ENCODE measurements around the gene PPA2. TPM values are rescaled to one million over a fixed set of nuclear protein-coding genes. Genes with fewer than 3 reads are reported as not detected.

The PPA2 gene
- total RNA-seq, 2 experiments from 2014 or later: 113 to 123 TPM

- H3K36me3 Mint-ChIP-seq: no peaks in the 10 kb centered on the region
- DNase-seq: no peak
- intact Hi-C loops (cut with micrococcal nuclease): no loop called here
- ChIA-PET CTCF (no interaction called here), POLR2A (no interaction called here)
- no peaks in the 10 kb centered on the region for H3K4me1 Mint-ChIP-seq (ENCODE audit: low read depth)
- H3K27me3 Mint-ChIP-seq: no peaks in the 10 kb centered on the region
- no peaks in the 10 kb centered on the region for H3K9me3 Mint-ChIP-seq
- H3K27ac Mint-ChIP-seq: no peak overlapping the region
- no peak overlapping the region for H3K4me3 Mint-ChIP-seq
These were observed 129.7 kb downstream of the PPA2 start for GRCh38 chr4:105344141-105344540.

GRCh38 chr4:105343146-105343931 is 130.5 kb downstream of the PPA2 start:
- Mint-ChIP-seq H3K27ac (no peak overlapping the region), H3K27me3 (no peaks in the 10 kb centered on the region), H3K4me3 (no peak overlapping the region), H3K9me3 (no peaks in the 10 kb centered on the region), H3K4me1 (ENCODE audit: low read depth) (no peaks in the 10 kb centered on the region), H3K36me3 (no peaks in the 10 kb centered on the region)
- DNase-seq: no peak
- intact Hi-C loops (cut with micrococcal nuclease): no loop called here
- CTCF ChIA-PET: no interaction called here
- POLR2A ChIA-PET: no interaction called here

GRCh38 chr4:105329081-105329480 is 144.8 kb downstream of the PPA2 start:
- intact Hi-C loops (cut with micrococcal nuclease): no loop called here
- Mint-ChIP-seq H3K27me3 (no peaks in the 10 kb centered on the region), H3K36me3 (no peaks in the 10 kb centered on the region), H3K4me3 (no peak overlapping the region), H3K27ac (no peak overlapping the region), H3K9me3 (no peaks in the 10 kb centered on the region), H3K4me1 (ENCODE audit: low read depth) (peaks cover 26% of the 10 kb centered on the region)
- POLR2A ChIA-PET: interaction anchor here (3.2 kb wide), 1 partner anchor 23 kb away, joined by 19 read pairs; no protein-coding TSS in a partner anchor
- CTCF ChIA-PET: no interaction called here
- DNase-seq: no peak

- H3K36me3 Mint-ChIP-seq: no peaks in the 10 kb centered on the region
- DNase-seq: no peak
- H3K4me3 Mint-ChIP-seq: no peak overlapping the region
- ChIA-PET POLR2A (interaction anchor here (3.2 kb wide), 1 partner anchor 22 kb away, joined by 19 read pairs; no protein-coding TSS in a partner anchor), CTCF (no interaction called here)
- no peaks in the 10 kb centered on the region for H3K27me3 Mint-ChIP-seq
- no peak overlapping the region for H3K27ac Mint-ChIP-seq
- intact Hi-C loops (cut with micrococcal nuclease): loop anchor here (1.0 kb wide), 1 partner anchor 22 kb away; no protein-coding TSS in a partner anchor
- peaks cover 26% of the 10 kb centered on the region for H3K4me1 Mint-ChIP-seq (ENCODE audit: low read depth)
- no peaks in the 10 kb centered on the region for H3K9me3 Mint-ChIP-seq
These were observed 145.9 kb downstream of the PPA2 start for GRCh38 chr4:105327956-105328355.

- H3K4me3 Mint-ChIP-seq: no peak overlapping the region
- peak; percentile 55 for DNase-seq
- ChIA-PET CTCF (no interaction called here), POLR2A (interaction anchor here (0.6 to 3.2 kb wide), 3 partner anchors 22 to 190 kb away, joined by 3 to 19 read pairs (median 5); no protein-coding TSS in a partner anchor)
- H3K9me3 Mint-ChIP-seq: no peaks in the 10 kb centered on the region
- H3K4me1 Mint-ChIP-seq (ENCODE audit: low read depth): peaks cover 26% of the 10 kb centered on the region
- no peaks in the 10 kb centered on the region for H3K27me3 Mint-ChIP-seq
- no peaks in the 10 kb centered on the region for H3K36me3 Mint-ChIP-seq
- no peak overlapping the region for H3K27ac Mint-ChIP-seq
- intact Hi-C loops (cut with micrococcal nuclease): loop anchor here (1.0 kb wide), 1 partner anchor 21 kb away; no protein-coding TSS in a partner anchor
These were observed 146.6 kb downstream of the PPA2 start for GRCh38 chr4:105327222-105327621.

Other genes starting within 250 kb of the PPA2 start
- gene ARHGEF38, start 78.6 kb upstream of the PPA2 start, total RNA-seq: not detected
- 10 to 100 TPM; 19.6 to 22.7 TPM for gene INTS12, start 234.6 kb upstream of the PPA2 start, total RNA-seq
- 10 to 100 TPM; 15.2 to 16.7 TPM for gene GSTCD, start 234.7 kb upstream of the PPA2 start, total RNA-seq